ES-I3 (cell line): Measurements from ENCODE around the gene ABCC5.

Experiments
- H3K36me3 ChIP-seq: 2 replicates; pipeline ENCODE4 v1.6.1; 2013; ENCODE audit warnings: mild to moderate bottlenecking, low read length, control low read depth, moderate library complexity; ENCODE audit not compliant: insufficient read depth
- H3K4me1 ChIP-seq: 2 replicates; pipeline ENCODE4 v1.6.1; 2013; ENCODE audit warnings: mild to moderate bottlenecking, control low read depth, low read length; ENCODE audit not compliant: insufficient read depth
- H3K9ac ChIP-seq: 2 replicates; pipeline ENCODE4 v1.6.1; 2013; ENCODE audit warnings: low read depth, mild to moderate bottlenecking, low read length, moderate library complexity
- H3K9me3 ChIP-seq: 2 replicates; pipeline ENCODE4 v1.6.1; 2013; ENCODE audit warnings: mild to moderate bottlenecking, low read length, moderate library complexity; ENCODE audit not compliant: control insufficient read depth, insufficient read depth

Gene ABCC5

DNA sequence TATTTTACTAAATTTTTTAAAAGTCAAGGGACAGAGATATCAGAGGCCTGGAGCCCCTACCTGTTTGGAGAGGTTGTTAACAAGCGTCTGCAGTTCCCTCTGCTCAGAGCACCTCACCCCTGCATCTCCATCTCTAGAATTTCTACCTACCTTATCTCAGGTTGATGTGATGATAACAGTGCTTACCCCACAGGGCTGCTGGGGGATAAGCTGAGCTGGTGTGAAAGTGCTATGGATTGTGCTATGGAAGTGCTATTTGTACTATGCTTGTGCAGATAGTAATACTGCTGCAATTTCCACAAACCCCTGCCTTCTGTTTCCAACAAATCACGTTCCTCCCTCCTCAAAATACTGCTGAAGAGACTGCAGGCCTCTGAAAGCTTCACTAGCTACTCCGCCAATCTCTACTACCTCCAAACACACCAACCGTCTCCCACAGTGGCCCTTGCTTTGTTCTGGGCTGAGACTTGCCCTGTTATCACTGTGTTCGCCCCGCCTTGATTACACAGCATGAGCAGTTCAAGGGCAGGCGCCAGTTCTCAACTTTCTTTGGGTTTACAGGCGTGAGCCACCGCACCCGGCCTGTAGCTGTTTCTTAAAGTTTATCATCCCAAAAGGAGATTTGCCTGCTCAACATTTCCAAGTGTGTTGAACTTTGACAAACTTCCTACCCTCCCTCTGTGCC is 104.6 kb downstream of the ABCC5 start:
- Histone ChIP-seq H3K9ac (no peak overlapping the region), H3K36me3 (no peaks in the 10 kb centered on the region), H3K4me1 (no peaks in the 10 kb centered on the region), H3K9me3 (no peaks in the 10 kb centered on the region)

DNA sequence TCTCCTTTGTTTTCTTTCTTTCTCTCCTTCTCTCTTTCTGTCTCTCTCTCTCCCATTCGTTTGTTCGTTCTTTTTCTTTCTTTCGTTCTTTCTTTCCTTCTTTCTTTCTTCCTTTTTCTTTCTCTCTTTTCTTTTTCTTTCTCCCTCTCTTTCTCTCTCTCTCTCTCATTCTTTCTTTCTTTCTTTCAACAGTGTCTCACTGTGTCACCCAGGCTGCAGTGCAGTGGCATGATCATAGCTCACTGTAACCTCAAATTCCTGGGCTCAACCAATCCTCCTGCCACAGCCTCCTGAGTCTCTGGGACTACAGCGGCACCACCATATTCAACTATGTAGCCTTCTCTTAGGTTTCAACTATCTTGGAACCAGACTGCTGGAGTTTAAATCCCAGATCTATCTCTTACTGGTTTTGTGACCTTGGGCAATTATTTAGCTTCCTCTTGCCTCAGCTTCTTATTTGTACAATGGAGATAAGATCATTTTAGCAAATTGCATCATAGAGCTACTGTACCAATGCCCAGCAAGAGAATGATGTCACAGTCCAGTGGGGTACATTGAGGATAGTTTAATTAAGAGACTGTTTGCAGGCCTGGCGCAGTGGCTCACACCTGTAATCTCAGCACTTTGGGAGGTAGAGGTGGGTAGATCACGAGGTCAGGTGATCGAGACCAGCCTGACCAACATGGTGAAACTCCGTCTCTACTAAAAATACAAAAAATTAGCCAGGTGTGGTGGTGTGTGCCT is 105.7 kb downstream of the ABCC5 start:
- Histone ChIP-seq H3K36me3 (no peaks in the 10 kb centered on the region), H3K9ac (no peak overlapping the region), H3K9me3 (no peaks in the 10 kb centered on the region), H3K4me1 (0 out of 2 replicates have a peak, but pooled peaks cover 4% of the 10 kb centered on the region)

DNA sequence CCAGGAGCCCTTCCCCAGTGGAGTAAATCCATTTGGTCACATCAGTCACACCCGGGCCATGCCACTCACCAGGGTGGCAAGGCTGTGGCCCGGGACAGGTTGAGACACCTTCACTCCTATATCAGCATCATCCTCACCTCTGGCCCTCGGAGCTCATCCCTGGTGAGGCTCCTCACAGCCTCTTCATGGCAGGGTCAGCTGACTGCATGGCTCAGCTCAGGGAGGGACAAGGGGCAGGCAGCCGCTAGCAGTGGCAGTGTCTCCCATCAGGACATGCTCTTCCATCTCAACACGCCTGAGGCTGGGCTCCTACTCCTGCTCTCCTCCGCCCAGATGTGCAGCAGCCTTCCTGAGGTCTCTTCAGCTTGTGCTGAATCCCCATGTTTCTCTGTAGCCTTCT is 106.6 kb downstream of the ABCC5 start:
- H3K36me3 ChIP-seq, result no peaks in the 10 kb centered on the region
- 0 out of 2 replicates have a peak, but pooled peaks cover 4% of the 10 kb centered on the region for H3K4me1 ChIP-seq
- no peaks in the 10 kb centered on the region for H3K9me3 ChIP-seq
- no peak overlapping the region for H3K9ac ChIP-seq

DNA sequence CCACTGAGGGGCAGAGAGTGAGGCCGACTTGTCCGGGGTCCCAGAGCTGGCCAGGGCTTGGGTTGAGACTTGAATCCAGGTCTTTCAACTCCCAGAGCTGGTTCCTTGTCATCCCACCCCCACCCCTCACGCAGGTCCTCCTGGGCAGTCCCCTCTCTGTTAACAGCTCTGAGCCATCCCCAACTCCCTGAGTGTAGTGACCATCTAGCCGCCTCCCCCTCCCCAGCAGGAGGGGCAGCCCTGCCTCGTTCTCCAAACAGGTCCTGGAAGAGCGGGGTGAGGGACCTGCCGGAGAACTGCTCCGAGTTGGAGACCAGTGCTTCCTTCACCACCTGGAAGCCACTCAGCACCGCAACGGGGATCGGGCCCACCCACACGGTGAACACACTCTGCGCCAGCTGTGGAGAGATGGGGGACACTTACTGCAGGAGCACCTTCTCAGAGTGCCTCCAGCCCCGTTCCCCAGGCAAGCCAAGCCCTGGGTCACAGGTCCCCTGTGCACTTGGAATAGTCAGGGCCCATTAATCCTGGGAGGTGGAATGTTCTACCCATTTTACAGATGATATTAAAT is 108.6 kb downstream of the ABCC5 start:
- H3K4me1 ChIP-seq, result 0 out of 2 replicates have a peak, but pooled peaks cover 4% of the 10 kb centered on the region
- no peak overlapping the region for H3K9ac ChIP-seq
- no peaks in the 10 kb centered on the region for H3K36me3 ChIP-seq
- no peaks in the 10 kb centered on the region for H3K9me3 ChIP-seq

DNA sequence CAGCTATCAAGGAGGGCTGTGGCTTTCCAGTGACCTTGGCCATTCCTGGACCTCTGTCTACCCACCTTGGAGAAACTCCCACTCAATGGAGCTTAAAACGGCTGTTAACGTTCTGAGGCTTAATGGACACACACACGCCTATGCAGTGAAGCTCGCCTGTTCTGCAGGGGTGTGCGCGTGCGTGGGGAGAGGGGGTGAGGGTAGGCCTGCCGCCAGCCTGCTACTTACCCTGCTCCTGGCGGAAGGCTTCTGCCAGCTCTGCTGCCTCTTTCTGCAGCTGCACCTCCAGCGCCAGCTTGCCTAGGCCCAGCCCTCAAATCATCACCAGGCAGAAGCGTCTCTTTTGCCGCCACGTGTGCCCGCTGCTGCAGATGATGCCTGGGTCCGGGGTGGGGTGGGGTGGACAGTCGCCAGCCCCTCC is 109.8 kb downstream of the ABCC5 start:
- Histone ChIP-seq H3K4me1 (0 out of 2 replicates have a peak, but pooled peaks cover 4% of the 10 kb centered on the region), H3K9ac (no peak overlapping the region), H3K9me3 (no peaks in the 10 kb centered on the region), H3K36me3 (no peaks in the 10 kb centered on the region)

DNA sequence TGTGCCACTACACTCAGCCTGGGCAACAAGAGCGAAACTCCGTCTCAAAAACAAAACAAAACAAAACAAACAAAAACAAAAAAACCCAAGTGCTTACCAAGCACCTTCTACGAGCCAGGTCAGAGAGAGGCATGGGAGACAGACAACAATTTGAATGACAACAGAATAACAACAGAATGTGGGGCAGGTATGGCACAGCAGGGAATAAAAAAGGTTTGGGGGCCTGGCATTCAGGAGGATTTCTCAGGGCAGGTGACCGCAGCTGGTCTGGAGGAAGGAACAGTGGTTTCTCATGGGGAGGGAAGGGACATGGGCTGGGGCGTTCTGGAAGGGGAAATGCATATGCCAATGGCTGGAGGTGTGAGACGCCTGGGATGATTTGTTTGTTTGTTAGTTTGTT is 110.5 kb downstream of the ABCC5 start:
- Histone ChIP-seq H3K9me3 (no peaks in the 10 kb centered on the region), H3K4me1 (0 out of 2 replicates have a peak, but pooled peaks cover 4% of the 10 kb centered on the region), H3K9ac (no peak overlapping the region), H3K36me3 (no peaks in the 10 kb centered on the region)

DNA sequence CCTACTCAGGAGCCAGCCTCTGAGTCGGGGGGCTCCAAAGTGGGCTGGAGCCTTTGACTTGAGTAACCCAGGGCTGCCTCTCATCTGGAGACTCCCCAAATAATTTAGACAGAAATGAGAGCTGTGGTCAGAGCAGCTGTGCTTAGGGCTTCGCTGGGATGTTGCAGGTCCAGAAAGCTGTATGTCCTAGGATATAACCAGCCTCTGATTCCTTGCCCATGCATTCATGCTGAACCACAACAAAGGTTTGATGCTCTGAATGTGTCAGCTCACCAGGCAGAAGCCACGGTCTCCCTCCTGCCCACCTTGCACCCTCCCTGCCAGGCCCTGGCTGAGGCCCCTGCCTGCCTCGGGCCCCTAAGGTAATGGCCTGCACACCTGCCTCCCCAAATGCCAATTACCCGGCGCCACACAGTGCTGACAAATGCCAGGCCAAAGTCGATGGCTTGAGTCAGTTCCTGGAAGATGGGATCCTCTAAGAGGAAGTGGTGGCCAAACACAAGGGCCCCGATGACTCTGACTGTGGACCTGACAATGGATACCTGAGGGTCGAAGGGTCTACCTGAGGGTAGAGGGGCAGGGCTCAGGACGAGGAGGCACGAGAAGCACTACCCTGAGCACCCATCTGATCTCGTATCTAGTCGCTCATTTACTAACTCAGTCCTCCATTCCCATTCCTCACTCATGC is 111.3 kb downstream of the ABCC5 start:
- Histone ChIP-seq H3K4me1 (0 out of 2 replicates have a peak, but pooled peaks cover 4% of the 10 kb centered on the region), H3K36me3 (no peaks in the 10 kb centered on the region), H3K9ac (no peak overlapping the region)

DNA sequence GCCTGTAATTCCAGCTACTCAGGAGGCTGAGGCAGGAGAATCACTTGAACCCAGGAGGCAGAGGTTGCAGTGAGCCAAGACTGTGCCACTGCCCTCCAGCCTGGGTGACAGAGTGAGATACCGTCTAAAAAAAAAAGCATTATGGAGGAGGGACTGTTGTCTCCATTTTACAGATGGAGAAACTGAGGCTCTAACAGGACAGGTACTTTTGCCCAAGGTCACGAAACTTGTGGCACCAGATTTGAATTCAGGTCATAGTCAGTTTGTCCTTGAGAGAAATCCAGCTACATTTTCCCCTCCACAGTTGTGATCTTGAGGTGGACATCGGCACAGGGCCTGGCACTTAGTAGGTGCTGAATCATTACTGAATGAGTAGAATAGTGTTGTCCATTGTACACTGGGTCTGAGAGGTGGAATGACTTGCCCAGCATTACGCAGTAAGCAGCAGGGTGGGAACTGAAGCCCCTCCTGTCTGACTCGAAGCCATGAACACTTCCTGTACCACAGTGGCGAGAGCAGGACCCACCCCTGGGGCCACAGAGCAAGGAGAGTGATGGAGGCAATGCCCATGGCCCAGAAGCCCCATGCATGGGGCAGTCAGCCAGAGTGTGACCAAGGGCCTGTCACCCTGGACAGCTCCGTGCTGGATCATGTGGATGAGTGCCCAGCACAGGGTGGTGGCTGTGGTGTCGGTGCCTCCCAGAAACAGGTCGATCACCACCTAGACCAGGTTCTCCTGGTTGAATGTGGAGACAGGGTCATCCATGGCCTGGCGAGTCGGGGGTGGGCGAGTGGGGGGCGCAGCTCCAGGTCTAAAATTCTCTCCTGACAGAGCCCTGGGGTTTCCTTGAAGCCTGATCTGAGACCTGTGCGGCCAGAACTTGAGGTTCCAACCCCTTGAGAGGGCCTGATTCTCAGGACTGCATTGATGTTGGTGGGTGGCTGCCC is 112.6 kb downstream of the ABCC5 start:
- Histone ChIP-seq H3K9ac (no peak overlapping the region), H3K36me3 (no peaks in the 10 kb centered on the region), H3K9me3 (no peaks in the 10 kb centered on the region), H3K4me1 (0 out of 2 replicates have a peak, but pooled peaks cover 4% of the 10 kb centered on the region)

More for the DNA sequence above, 111.3 kb downstream of the ABCC5 start:
- no peaks in the 10 kb centered on the region for H3K9me3 ChIP-seq

DNA sequence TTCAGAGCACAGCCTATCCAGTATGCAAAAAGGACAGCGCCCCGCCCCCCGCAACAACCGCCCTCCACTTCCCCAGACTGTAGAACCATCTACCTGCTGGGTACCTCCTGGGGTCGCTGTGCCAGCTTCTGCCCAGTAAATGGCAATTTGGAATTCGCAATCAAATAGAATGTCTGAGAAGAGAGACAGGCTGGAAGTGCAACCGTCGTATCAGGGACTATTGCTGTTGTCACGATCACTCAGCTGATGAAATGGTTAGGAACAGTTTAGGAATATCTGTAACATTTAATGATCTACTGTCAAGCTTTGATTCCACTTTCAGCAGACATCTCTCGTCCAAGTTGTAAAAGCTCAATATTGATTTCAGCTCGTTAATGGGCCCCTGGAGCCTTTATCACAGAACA is 119.7 kb downstream of the ABCC5 start:
- Histone ChIP-seq H3K9ac (no peak overlapping the region), H3K9me3 (no peaks in the 10 kb centered on the region), H3K36me3 (no peaks in the 10 kb centered on the region), H3K4me1 (no peaks in the 10 kb centered on the region)

DNA sequence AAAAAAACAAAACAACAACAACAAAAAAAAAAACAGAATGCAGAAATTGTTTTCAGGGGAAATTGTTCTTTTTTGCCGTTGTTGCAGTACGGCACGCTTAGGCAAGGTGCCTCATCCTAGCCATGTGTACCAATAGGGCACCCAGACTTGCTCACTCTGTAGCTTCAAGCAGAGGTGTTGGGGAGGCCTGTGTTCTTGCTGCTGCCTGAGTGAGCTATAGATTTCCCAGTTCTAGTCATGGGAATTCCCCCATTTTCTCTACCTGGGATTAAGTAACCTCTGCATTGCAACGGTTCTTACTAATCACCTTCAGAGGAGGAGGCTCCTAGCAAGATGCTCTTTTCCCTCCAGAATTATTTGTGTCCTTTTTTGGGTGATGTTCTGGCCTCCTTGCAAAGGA is 120.1 kb downstream of the ABCC5 start:
- no peaks in the 10 kb centered on the region for H3K9me3 ChIP-seq
- no peaks in the 10 kb centered on the region for H3K4me1 ChIP-seq
- no peaks in the 10 kb centered on the region for H3K36me3 ChIP-seq
- no peak overlapping the region for H3K9ac ChIP-seq

DNA sequence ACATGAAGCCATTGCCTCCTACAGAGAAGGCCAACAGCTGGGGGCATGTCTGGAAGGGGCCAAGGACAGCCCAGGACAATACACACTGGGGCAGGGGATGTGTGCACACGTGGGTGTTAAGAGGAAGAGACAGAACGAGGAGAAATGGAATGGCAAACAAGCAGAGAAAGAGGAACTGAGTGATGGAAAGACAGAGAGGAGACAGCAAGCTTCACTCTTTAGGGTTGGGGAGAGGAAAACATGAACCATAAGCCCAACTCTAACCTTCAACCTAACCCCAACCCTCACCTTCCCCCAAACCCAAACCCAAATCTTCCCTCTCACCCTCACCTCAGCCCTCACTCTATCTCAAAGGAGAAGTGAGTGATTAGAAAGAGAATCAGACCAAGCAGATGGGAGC is 121.1 kb downstream of the ABCC5 start:
- no peaks in the 10 kb centered on the region for H3K36me3 ChIP-seq

DNA sequence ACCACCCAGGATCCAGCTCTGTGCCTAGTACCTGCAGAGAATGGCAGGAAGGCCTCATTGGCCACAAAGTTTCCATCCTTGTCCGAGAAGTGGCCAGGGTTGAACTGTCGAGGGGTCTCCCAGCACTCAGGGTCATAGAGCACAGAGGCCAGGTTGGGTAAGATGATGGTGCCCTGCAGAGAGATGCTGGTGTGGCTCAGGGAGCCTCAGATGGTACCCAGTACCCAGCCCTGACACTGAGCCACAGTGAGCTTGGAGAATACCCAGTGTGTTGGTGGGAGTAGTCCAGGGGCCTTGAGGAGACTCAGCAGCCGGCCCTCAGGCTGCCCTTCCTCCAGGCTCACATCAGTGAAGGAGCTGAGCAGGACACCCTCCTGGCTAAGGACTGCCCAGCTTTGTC is 121.5 kb downstream of the ABCC5 start:
- no peaks in the 10 kb centered on the region for H3K36me3 ChIP-seq
- no peaks in the 10 kb centered on the region for H3K4me1 ChIP-seq
- no peak overlapping the region for H3K9ac ChIP-seq

More for the DNA sequence above, 121.1 kb downstream of the ABCC5 start:
- no peaks in the 10 kb centered on the region for H3K4me1 ChIP-seq
- H3K9ac ChIP-seq, result no peak overlapping the region
- H3K9me3 ChIP-seq, result no peaks in the 10 kb centered on the region

DNA sequence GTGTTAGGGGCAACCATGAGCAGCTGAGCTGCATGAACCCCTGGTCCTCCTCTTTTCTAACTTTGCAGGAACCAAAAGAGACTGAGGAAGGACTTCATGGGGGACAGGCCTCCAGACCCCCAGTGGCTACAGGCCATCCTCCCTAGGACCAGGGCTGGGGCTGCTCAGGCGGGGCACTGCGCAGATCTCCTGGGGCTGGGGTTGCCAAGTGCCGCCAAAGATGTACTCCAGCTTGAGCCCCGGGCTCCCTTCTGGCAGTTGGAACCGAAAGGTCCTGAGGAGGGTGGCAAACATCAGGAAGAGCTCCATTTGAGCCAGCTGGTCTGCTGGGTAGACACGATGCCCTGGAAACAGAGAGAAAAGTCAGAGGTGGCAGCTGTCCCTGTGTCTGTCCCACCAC is 121.9 kb downstream of the ABCC5 start:
- no peaks in the 10 kb centered on the region for H3K9me3 ChIP-seq
- H3K9ac ChIP-seq, result no peak overlapping the region

More for the DNA sequence above, 121.5 kb downstream of the ABCC5 start:
- H3K9me3 ChIP-seq, result no peaks in the 10 kb centered on the region

More for the DNA sequence above, 121.9 kb downstream of the ABCC5 start:
- H3K4me1 ChIP-seq, result no peaks in the 10 kb centered on the region
- no peaks in the 10 kb centered on the region for H3K36me3 ChIP-seq
